Epidermal melanocyte (primary cell): ENCODE data around the gene RIMBP2.
"Not testable (repeated sequence)": the region's sequence is repeated elsewhere in the genome, so short reads cannot be mapped to it uniquely, and the experiment has no call there.

Experiments
- DNase-seq: peaks from one replicate; pipeline ENCODE4 v3.0.0; 2011; ENCODE audit warnings: low spot score; ENCODE audit not compliant: insufficient read length

Gene RIMBP2

GRCh38 chr12:130601327-130601726, 114.8 kb downstream of the RIMBP2 start:
- DNase-seq = no peak

- no peak for DNase-seq
These were observed 119.9 kb downstream of the RIMBP2 start for GRCh38 chr12:130596241-130596640.

- no peak for DNase-seq
These were observed 120.5 kb downstream of the RIMBP2 start for GRCh38 chr12:130595566-130595965.

- DNase-seq = no peak
These were observed 123.0 kb downstream of the RIMBP2 start for GRCh38 chr12:130593056-130593455.

- DNase-seq = no peak
These were observed 123.5 kb downstream of the RIMBP2 start for GRCh38 chr12:130592641-130593040.

- no peak for DNase-seq
These were observed 124.4 kb downstream of the RIMBP2 start for GRCh38 chr12:130591736-130592135.

- DNase-seq = no peak
These were observed 125.4 kb downstream of the RIMBP2 start for GRCh38 chr12:130590685-130591084.

GRCh38 chr12:130589540-130590317, 126.4 kb downstream of the RIMBP2 start:
- DNase-seq = no peak

- no peak for DNase-seq
These were observed 127.2 kb downstream of the RIMBP2 start for GRCh38 chr12:130588696-130589539.

GRCh38 chr12:130587966-130588365, 128.1 kb downstream of the RIMBP2 start:
- DNase-seq = no peak

GRCh38 chr12:130584475-130584874, 131.6 kb downstream of the RIMBP2 start:
- not testable (repeated sequence) for DNase-seq

- no peak for DNase-seq
These were observed 132.3 kb downstream of the RIMBP2 start for GRCh38 chr12:130583800-130584199.

- DNase-seq = no peak
These were observed 132.8 kb downstream of the RIMBP2 start for GRCh38 chr12:130583317-130583716.

- DNase-seq = no peak
These were observed 133.8 kb downstream of the RIMBP2 start for GRCh38 chr12:130582286-130582685.

GRCh38 chr12:130581782-130582181, 134.3 kb downstream of the RIMBP2 start:
- no peak for DNase-seq

GRCh38 chr12:130579231-130579630, 136.9 kb downstream of the RIMBP2 start:
- DNase-seq = no peak

GRCh38 chr12:130577351-130577750, 138.7 kb downstream of the RIMBP2 start:
- DNase-seq = no peak

- no peak for DNase-seq
These were observed 139.7 kb downstream of the RIMBP2 start for GRCh38 chr12:130576371-130576816.

- DNase-seq = no peak
These were observed 141.7 kb downstream of the RIMBP2 start for GRCh38 chr12:130574402-130574801.

GRCh38 chr12:130573766-130574165, 142.3 kb downstream of the RIMBP2 start:
- no peak for DNase-seq

- DNase-seq = no peak
These were observed 142.9 kb downstream of the RIMBP2 start for GRCh38 chr12:130573235-130573634.

GRCh38 chr12:130572553-130572952, 143.5 kb downstream of the RIMBP2 start:
- DNase-seq = no peak
